ENCODE results near the gene CAMP. TPM values are rescaled to one million over a fixed set of nuclear protein-coding genes. Genes with fewer than 3 reads are reported as not detected.
"Not testable (repeated sequence)": the region's sequence is repeated elsewhere in the genome, so short reads cannot be mapped to it uniquely, and the experiment has no call there.

Gene CAMP, protein sequence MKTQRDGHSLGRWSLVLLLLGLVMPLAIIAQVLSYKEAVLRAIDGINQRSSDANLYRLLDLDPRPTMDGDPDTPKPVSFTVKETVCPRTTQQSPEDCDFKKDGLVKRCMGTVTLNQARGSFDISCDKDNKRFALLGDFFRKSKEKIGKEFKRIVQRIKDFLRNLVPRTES
- 0.48 TPM for total RNA-seq
- long read RNA-seq, partial matches to known transcripts, result 0 of 1 reads
- long read RNA-seq, other reads (novel, unspliced or antisense), result 0 of 1 reads

DNA sequence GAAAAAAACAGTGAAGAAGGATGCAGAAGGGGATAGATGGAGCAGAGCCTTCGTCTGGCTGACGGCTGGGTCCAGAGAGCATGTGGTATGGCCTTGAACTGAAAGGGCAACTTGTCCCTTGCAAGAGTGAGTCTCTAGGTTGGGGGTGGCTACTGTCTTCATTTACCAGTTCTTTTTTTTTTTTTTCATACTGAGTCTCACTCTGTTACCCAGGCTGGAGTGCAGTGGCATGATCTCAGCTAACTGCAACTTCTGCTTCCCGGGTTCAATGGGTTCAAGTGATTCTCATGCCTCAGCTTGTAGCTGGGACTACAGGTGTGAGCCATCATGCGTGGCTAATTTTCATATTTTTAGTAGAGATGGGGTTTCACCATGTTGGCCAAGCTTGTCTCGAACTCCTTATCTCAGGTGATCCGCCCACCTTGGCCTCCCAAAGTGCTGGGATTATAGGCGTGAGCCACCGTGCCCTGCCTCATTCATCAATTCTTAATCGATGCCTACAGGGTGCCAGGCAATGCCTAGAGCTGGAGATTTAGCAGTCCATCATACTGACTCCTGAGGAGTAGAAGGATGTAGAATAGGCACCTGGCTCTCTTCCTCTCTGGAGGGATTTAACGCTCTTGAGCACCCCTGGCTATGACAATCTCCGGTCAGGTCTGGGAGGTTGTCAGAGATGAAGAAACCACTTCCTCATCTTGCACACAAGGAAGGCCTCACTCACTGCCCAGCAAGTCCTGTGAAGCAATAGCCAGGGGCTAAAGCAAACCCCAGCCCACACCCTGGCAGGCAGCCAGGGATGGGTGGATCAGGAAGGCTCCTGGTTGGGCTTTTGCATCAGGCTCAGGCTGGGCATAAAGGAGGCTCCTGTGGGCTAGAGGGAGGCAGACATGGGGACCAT, at the start of gene CAMP:
Gene CAMP, plus strand, starts transcription at position 880 of the 898 bp plus-strand sequence. Its CDS starts 17 bp downstream, at position 897.
- peak; percentile 92 for DNase-seq (ENCODE audit: low spot score)

DNA sequence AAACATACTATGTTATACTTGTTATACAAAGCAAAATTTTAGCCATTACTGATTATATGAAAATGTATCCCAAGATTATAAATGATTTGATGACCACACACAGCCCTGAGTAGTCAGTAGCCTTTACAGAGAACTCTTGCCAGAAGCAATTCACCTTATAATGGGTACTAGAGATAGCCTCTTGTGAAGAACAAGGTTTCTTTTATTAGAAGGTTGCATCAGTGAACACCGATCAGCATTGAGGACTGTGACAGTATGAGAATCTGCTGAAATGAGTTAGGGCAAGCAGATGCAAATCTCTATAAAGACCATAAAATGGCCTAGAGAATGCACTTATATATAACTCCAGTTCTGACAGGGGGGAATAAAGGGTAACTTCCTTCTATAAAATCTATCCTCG, 45.2 kb upstream of the CAMP start:
- no peak for DNase-seq (ENCODE audit: low spot score)

DNA sequence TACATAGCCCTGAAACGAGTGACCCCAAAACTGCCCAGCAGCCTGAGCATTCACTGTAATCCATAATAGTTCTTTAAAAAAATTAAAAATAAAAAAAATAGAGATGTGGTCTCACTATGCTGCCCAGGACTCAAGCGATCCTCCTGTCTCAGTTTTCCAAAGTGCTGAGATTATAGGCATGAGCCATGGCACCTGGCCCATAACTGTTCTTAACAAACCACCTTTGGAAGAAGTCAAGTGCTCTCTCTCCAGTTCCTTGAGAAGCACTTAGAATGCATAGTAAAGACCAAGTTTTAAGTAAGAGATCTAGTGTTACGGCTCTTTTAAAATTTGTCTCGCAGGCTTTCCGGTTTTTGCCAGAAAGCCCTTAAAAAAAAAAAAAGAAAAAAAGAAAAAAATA, 43.3 kb upstream of the CAMP start:
- no peak for DNase-seq (ENCODE audit: low spot score)

DNA sequence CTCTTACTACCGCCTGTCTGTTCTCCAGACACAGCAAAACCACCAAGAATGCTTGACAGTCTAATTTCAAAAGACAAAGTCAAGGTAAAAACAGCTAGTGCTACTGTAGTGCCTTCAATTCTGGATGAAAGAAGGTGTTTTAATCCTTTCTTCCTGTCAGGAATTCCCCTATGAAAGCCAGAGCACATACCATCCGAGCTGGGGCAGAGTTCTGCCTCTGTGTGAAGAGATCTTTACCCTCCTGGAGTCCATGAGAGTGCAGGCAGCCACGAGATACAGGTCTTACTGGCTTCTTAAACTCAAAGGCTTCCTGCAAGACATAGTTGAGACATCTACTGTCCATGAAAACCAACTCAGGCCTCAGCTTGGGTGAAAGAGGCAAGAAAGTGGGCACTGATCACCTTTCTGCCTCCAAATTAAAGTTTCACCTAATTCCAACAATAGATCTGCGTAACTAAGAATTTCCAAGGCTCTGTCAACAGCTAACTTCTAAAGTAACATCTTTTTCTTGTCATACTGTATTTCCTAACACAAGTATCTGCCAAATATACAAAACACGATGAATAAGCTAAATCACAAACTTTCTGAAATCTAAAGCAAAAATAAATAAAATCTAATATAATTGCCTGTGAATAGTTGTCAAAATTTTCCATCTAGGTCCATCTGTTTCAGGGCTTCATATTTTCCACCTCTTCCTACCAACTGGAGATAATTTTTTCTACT, 42.6 kb upstream of the CAMP start:
- no peak for DNase-seq (ENCODE audit: low spot score)

DNA sequence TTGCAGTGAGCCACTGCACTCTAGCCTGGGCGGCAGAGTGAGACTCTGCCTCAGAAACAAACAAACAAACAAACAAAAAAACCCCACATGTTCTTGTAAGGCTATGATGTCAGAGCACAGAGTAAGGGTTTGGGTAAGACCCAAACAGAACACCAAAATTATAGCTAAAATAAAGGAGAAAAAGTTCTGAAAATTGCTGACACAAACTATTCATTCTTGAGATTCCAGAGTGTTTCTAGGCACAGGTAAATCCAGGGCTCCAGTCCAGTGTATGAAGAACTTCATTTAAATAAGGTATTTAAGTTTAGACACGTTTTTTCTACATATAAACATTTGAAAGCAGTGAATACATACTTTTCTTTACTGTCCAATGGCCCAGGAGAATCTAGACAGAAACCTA, 39.0 kb upstream of the CAMP start:
- DNase-seq (ENCODE audit: low spot score), result no peak

DNA sequence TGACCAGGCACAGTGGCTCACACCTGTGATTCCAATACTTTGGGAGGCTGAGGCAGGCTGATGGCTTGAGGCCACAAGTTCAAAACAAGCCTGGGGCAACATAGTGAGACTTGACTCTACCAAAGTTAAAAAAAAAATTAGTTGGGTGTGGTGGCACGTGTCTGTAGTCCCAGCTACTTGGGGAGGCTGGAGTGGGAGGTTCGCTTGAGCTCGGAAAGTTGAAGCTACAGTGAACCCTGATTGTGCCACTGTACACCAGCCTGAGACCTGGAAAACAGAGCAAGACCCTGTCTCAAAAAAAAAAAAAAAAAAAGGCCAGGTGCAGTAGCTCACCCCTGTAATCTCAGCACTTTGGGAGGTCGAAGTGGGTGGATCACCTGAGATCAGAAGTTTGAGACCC, 38.2 kb upstream of the CAMP start:
- no peak for DNase-seq (ENCODE audit: low spot score)

DNA sequence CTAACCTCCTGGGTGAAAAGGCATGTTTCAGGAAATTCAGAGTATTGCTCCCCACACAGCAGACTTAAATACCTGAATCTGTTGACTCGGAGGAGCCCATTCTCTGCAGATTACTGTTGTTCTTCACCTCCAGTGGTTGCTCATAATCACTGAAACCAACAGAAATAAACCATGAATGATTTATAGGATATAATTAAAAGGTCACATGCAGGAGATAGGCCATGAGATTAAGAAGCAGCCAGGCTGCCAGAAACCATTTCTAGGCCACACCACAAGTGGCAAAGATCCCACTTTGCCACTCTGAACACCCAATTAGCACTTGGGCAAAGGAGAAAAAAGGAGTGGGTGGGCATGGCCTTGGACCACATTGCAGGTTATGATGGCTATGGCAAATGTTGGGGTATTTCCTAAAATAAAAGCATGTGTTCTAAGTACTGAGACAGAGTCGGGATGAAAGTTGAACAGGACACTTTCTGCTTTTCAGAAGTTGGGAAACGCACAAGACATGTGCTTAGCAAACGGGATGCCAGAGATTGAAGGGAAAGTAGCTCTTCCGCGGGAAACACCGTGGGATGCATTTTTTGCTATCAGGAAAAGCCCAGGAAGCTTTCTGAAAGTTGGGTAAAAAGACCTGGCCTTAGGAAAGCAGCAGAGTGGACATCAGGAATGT, 36.5 kb upstream of the CAMP start:
- no peak for DNase-seq (ENCODE audit: low spot score)

DNA sequence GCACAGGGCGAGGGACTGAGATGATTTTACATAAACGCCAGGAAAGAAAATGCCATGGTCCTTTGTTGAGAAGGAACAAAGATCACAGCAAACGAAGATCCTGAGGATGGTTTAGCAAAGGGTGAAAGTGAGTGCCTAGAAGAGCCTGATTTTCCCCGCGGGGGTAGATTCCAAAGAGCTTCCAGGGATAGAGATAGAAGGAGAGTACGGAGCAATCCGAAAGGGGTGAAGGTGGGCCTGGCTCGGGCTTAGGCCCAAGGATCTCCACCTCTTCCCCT, 36.1 kb upstream of the CAMP start:
- no peak for DNase-seq (ENCODE audit: low spot score)

DNA sequence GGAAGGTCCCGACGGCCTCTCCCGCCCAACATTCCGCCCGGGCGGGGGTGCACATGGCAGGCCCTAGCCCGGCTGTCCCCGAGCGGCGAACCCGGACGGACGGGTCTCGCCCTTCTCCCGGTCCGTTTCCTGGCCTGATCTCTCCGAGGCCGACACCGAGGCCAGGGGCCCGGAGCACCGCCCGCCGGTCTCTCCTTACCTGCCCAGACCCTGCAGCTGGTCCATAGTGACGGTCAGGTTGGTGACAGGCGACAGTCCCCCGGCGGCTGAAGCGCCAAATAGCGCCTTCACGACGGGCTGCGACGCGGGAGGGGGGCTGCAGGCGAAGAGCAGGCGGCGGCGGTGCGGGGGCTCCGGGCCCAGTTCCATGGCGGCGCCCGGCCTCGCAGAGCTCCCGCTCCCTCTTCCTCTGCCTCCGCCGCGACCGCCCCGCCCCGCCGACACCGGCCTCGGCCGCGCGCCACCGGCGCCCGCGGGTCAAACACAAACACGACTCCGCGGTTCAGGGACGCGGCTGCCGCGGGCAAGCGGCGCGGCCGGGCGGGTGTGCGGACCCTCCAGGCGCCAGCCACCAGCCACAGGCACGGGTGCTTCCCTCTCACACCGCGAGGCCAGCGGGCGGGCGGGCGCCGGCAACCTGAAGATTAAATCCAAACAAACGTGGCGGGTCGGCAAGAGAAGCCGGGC, 35.6 kb upstream of the CAMP start:
- DNase-seq (ENCODE audit: low spot score), result no peak

DNA sequence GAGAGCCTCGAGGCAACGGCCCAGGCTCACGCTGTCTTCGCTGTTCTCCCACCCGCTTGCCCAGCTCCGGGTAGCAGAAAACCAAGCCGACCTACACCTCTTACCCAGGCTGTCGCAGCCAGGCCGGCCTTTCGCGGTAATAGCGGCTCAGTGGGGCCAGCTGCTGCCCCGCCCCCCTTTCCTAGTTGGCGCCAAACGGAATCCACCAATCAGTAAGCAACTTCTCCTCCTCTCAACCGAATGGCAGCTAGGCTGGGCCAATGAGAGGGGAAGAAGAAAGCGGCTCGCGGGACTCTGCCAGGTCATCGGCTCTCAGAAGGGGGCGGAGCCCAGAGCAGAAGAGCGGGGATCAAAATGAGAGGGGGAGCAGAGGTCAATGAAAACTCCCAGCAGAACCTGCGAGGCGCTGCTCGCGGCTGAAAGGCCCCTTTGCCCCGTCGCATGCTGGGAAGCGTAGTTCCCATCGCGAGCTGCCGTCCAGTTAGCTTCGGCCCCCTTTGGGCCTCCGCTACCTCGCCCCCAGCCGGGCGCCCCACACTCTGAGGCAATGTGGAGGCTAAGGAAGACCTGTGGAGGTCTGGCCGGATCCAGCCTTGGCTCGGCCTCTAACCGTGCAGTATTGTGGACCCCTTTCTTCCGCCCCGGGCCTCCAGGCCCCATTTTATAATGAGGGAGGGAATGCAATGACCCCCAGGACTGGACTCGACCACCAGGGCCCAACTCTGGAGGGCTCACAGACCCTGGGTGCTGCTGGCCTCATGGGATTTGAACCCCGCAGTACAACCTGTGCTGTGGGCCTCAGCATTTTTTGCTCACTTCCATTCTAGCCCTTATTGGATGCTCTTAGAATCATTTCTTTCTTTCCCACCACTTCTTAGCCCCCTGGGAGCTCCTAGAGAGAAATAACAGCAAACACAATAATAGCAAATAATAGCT, 34.8 kb upstream of the CAMP start, which contains the start of gene CDC25A:
Gene CDC25A, minus strand, starts transcription at position 152 of the 936 bp plus-strand sequence. CDS start 470 bp downstream, outside the sequence.
- peak; percentile 96 for DNase-seq (ENCODE audit: low spot score)

DNA sequence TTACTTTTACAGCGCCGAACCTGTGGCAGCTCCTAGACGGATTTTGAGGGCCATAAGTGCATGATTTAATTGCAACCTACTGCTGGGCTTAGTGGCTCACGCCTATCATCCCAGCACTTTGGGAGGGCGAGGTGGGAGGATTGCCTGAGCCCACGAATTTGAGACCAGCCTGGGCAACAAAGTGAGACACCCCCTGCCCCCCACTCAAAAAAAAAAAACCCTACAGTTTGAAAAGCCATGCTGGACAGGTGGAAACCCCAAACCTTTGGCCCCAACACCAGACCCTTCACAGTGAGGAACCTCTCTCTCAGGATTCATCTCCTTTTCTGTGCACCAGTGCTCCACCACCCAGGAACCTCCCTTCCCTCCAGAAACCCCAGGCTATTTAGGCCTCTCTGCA, 34.0 kb upstream of the CAMP start:
- no peak for DNase-seq (ENCODE audit: low spot score)

DNA sequence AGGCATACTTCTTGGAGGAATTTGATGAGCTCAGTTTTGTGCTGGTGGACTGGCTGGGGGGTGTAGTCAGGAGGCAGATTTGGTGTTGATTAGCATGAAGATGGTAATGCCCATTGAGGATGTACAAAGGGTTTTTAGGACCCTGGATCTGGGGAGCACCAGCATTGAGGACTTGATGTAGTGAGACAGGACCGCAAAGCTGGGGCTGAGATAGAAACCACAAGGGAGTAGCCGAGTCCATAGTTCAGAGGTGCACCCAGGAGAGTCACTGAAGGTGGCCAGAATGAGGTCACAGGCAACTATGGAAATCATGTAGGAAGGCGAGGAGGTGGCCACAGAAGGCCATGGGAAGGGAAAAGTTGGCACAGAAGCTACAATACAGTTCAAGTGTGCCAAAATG, 32.4 kb upstream of the CAMP start:
- DNase-seq (ENCODE audit: low spot score), result no peak

DNA sequence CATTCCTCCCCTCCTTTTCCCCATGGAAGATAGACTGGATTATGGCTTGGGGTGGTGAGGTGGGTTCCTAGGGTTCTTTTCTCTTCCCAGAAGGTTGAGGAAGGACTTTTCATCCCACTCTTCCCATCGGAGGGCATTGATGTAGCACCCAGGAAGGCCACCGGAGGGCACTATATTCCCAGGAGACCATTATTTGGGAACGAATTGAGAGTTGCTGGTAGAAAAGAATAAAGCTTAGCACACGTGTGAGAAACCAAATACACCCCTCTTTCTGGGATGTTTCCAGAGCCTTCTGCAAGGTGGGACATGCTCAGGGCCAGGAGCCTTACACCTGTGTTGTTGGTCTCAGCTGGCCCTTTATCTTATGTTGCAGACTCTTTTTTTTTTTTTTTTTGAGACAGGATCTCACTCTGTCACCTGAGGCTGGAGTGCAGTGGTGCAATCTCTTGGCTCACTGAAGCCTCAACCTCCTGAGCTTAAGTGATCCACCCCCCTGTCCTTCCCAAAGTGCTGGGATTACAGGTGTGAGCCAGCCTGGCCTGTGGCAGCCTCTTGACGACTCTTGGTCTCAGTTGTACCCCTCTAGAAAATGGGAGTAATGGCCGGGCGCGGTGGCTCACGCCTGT, 28.7 kb upstream of the CAMP start:
- DNase-seq (ENCODE audit: low spot score), result no peak

DNA sequence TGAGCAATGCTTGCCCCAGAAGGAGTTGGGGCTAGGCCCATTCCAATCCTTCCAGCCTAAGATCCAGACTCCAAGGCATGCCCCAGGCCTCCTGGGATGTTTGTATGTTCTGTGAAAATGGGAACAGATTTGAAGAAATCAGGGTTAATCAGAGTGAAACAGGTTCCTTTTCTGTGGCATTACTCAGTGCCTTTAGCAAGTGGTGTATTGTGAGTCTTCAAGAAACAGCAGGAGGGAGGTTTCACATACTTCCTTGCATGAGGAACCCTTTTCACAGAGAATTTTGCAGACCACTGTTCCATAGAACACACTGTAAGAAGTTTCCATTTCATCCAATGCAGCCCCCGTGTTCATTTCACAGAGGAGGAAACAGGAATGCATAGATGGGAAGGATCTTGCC, 26.7 kb upstream of the CAMP start:
- no peak for DNase-seq (ENCODE audit: low spot score)

DNA sequence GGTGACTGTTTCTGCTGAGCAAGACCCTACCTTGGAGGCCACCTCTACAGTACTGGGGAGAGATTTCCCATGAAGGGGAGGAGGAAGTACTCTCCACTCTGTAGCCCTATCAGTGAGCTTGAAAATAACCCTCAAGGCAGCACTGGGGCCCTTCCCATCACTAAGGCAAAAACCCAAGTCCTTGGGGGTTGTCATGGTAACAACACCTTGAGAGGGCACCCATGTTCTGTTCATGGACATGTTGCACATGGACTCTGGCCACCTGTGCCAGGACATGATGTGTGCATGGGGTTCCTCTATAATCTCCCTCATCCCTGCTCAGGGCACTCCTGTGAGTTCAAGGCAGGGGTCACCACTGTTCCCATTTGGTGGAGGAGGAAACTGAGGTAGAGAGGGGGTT, 24.2 kb upstream of the CAMP start:
- no peak for DNase-seq (ENCODE audit: low spot score)

DNA sequence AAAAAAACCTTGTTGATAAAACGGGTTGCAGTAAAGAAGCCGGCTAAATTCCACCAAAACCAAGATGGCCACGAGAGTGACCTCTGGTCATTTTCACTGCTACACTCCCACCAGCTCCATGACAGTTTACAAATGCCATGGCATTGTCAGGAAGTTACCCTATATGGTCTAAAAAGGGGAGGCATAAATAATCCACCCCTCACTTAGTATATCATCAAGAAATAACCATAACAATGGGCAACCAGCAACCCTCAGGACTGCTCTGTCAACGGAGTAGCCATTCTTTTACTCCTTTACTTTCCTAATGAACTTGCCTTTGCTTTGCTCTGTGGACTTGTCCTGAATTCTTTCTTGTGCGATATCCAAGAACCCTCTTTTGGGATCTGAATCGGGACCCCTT, 20.7 kb upstream of the CAMP start:
- no peak for DNase-seq (ENCODE audit: low spot score)

DNA sequence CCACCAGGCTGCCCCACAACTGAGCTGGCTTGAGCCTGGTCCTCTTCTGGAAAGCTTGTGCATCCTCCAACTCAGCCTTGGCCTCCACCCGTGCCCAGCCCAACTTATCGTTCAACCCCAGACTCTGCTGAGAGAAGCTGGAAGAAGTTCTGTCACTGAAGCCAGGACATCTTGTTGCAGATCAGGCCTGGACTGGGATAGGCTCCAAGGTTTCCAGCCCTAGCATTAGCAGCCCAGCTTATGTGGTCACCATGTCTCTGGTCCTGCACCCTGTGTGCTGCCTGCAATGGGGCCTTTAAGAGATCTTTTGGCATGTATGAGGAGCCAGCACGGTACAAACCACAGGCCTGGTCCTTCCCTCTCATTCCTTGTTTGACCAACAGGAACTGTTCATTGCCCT, 15.2 kb upstream of the CAMP start:
- no peak for DNase-seq (ENCODE audit: low spot score)

DNA sequence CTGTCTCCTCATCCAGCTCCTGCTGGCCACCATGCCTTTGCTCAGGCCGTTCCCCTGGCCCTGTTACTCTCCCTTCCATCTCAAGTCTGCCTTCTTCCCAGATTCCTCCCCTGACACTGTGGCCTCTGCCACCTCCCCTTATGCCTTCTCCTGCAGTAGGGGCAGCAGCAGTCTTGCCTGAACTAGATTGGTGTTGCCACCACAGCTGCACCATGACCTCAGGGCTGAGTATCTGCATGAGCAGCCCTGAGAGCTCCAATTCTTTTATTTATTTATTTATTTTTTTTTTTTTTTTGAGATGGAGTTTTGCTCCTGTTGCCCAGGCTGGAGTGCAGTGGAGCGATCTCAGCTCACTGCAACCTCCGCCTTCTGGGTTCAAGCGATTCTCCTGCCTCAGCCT, 13.8 kb upstream of the CAMP start:
- DNase-seq (ENCODE audit: low spot score), result no peak

DNA sequence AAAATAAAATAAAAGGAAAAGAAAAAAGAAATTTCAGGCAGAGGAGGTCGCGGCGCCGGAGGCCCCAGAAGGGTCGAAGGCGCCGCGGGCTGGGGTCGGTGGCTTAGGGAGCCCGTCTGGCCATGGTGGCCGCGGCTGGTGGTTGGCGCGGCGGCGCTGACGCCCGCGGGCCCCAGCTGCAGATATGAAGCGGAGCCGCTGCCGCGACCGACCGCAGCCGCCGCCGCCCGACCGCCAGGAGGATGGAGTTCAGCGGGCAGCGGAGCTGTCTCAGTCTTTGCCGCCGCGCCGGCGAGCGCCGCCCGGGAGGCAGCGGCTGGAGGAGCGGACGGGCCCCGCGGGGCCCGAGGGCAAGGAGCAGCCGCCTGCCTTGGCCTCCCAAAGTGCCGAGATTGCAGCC, 12.8 kb upstream of the CAMP start:
- not testable (repeated sequence) for DNase-seq (ENCODE audit: low spot score)

All from mesenteric fat pad (tissue), 1 donor.